Measurements from ENCODE around the gene TSFM. TPM values are rescaled to one million over a fixed set of nuclear protein-coding genes. Genes with fewer than 3 reads are reported as not detected.

Gene TSFM
- total RNA-seq, 1 experiment from 2014 or later, result 58.5 TPM

DNA sequence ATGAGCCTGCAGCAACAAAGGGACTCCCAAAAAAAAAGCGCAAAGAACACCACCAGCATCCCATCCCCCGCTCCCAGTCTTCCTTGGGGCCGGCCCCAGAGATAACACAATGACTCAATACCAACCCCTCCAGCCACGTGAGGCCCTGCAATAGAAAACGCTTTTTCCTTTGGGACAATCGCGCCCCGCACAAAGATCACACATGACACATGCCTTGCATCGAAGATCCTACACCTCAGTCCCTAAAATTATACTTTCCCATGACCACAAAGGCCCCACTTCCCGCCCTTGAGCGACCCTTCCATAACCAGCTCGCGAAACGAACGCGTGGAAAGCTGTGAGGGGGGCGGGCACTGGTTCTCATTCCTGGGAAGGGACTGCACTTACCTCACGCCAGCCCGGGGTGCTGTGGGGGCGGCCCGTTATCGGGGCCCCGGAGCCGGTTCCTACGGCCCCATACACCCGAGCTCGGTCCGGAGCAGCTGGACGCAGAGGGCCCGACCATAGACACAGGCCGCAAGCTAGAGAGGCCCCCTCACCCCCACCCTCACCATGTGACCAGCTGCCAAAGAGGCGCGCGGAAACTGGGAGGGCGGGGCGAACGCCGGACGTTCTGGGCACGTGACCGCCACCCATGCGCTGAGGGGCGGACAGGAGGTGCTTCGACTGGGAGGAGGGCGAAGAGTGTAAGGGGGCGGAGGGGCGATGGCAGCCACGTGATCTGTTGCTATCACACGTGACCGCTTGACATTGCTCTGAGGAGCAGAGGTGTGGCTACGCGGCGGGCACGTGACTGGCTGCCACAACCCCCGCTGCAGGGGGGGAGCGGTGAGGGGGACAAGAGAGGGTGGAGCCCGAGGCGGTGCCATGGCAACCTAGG lies 30.6 kb upstream of the TSFM start, which contains the start of gene CDK4:
Gene CDK4 (minus strand): TSS at position 523 of the 880 bp plus-strand sequence. CDS start 593 bp downstream, outside the sequence.
- CTCF ChIA-PET, result interaction anchor here (0.6 kb wide), 1 partner anchor 55 kb away, joined by 3 read pairs; no protein-coding TSS in a partner anchor

DNA sequence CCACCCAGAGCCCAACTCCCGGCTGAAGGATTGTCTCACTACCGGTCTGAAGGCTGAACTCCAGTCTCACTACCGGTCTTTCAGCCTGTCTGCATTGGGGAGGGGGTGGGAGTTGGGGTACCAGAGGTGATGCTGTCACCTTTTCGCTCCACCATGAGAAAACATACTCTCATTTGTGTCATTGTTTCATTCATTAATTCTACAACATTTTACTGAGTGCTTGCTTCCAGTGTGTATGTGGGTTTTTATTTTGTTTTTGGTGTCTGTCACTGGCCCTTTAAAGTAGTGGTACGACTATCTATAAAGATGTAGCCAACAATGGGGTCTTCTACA lies 30.0 kb upstream of the TSFM start:
- no TSS peak for BruUV-seq (replicated peaks)
- Histone ChIP-seq H3K4me1 (ENCODE audit: insufficient read depth, low read length, poor library complexity, severe bottlenecking) (peaks cover 33% of the 10 kb centered on the region), H3K4me3 (ENCODE audit: low read depth, low read length, poor library complexity, severe bottlenecking) (peak overlapping the region; percentile 87), H3K27ac (ENCODE audit: low read depth, low read length, poor library complexity, severe bottlenecking) (peak overlapping the region; percentile 12), H3K27me3 (replicated peaks; ENCODE audit: insufficient read depth, low read depth, low read length, poor library complexity) (no peaks in the 10 kb centered on the region), H3K9me3 (ENCODE audit: low read depth, low read length, poor library complexity, severe bottlenecking) (no peaks in the 10 kb centered on the region), H3K36me3 (ENCODE audit: insufficient read depth, low read length, poor library complexity, severe bottlenecking) (peaks cover 29% of the 10 kb centered on the region)
- CTCF ChIA-PET, result no interaction called here
- POLR2A ChIA-PET (ENCODE audit: low non-redundant PET), result no interaction called here
- no peak for DNase-seq (ENCODE audit: low spot score)
- TF ChIP-seq EZH2 (IDR thresholded peaks at IDR 0.05; ENCODE audit: borderline replicate concordance, low read depth, low read length, poor library complexity, severe bottlenecking), result no peak
- TF ChIP-seq, protein P1, sequence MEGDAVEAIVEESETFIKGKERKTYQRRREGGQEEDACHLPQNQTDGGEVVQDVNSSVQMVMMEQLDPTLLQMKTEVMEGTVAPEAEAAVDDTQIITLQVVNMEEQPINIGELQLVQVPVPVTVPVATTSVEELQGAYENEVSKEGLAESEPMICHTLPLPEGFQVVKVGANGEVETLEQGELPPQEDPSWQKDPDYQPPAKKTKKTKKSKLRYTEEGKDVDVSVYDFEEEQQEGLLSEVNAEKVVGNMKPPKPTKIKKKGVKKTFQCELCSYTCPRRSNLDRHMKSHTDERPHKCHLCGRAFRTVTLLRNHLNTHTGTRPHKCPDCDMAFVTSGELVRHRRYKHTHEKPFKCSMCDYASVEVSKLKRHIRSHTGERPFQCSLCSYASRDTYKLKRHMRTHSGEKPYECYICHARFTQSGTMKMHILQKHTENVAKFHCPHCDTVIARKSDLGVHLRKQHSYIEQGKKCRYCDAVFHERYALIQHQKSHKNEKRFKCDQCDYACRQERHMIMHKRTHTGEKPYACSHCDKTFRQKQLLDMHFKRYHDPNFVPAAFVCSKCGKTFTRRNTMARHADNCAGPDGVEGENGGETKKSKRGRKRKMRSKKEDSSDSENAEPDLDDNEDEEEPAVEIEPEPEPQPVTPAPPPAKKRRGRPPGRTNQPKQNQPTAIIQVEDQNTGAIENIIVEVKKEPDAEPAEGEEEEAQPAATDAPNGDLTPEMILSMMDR (conservative IDR thresholded peaks at IDR 0.05; ENCODE audit: low read depth, low read length), result no peak
- intact Hi-C loops (cut with micrococcal nuclease; ENCODE audit: unreplicated experiment), result no loop called here

More for the DNA sequence above, 30.6 kb upstream of the TSFM start, which contains the start of gene CDK4:
- POLR2A ChIA-PET (ENCODE audit: low non-redundant PET), result no interaction called here
- TSS peak; percentile 75 for BruUV-seq (replicated peaks)
- no peaks in the 10 kb centered on the region for H3K27me3 ChIP-seq (replicated peaks; ENCODE audit: insufficient read depth, low read depth, low read length, poor library complexity)
- peaks cover 33% of the 10 kb centered on the region for H3K4me1 ChIP-seq (ENCODE audit: insufficient read depth, low read length, poor library complexity, severe bottlenecking)
- H3K27ac ChIP-seq (ENCODE audit: low read depth, low read length, poor library complexity, severe bottlenecking), result peak within 1 kb of the TSS; percentile 93
- intact Hi-C loops (cut with micrococcal nuclease; ENCODE audit: unreplicated experiment), result no loop called here
- no peaks in the 10 kb centered on the region for H3K9me3 ChIP-seq (ENCODE audit: low read depth, low read length, poor library complexity, severe bottlenecking)
- H3K36me3 ChIP-seq (ENCODE audit: insufficient read depth, low read length, poor library complexity, severe bottlenecking), result peaks cover 35% of the 10 kb centered on the region
- H3K4me3 ChIP-seq (ENCODE audit: low read depth, low read length, poor library complexity, severe bottlenecking), result peak within 1 kb of the TSS; percentile 87
- DNase-seq (ENCODE audit: low spot score), result peak; percentile 100
- TF ChIP-seq EZH2 (IDR thresholded peaks at IDR 0.05; ENCODE audit: borderline replicate concordance, low read depth, low read length, poor library complexity, severe bottlenecking), result no peak
- TF ChIP-seq, protein P1 (conservative IDR thresholded peaks at IDR 0.05; ENCODE audit: low read depth, low read length), result no peak

DNA sequence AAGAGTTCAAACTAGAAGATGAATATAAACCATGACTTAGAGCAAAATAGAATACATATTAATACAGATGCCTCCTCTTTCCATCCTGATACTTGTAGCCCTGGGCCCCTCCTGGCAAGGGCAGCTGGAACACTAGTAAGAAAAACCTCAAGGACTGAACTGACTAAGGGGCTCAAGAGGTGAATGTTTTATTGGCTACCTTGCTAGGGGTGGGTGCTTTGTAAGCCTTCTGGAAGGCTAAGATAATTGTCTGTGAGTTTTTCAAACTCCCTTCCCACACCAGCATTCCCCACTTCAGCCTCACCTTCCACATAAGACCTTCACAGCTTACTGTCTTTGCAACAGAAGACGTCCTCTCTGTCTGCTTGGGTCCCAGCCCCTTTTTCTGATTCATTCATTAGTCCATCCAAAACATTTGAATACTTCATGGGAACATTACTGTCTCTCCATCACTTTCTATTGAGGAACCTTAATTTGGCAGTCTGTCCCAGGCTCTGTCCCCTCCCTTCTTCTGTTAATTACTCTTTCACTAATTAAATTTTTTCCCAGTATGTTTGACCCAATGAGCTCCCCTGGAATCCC lies 28.7 kb upstream of the TSFM start:
- CTCF ChIA-PET, result no interaction called here
- Histone ChIP-seq H3K9me3 (ENCODE audit: low read depth, low read length, poor library complexity, severe bottlenecking) (no peaks in the 10 kb centered on the region), H3K36me3 (ENCODE audit: insufficient read depth, low read length, poor library complexity, severe bottlenecking) (peaks cover 25% of the 10 kb centered on the region), H3K27me3 (replicated peaks; ENCODE audit: insufficient read depth, low read depth, low read length, poor library complexity) (no peaks in the 10 kb centered on the region), H3K27ac (ENCODE audit: low read depth, low read length, poor library complexity, severe bottlenecking) (no peak overlapping the region), H3K4me1 (ENCODE audit: insufficient read depth, low read length, poor library complexity, severe bottlenecking) (peaks cover 33% of the 10 kb centered on the region), H3K4me3 (ENCODE audit: low read depth, low read length, poor library complexity, severe bottlenecking) (peak overlapping the region; percentile 60)
- POLR2A ChIA-PET (ENCODE audit: low non-redundant PET), result no interaction called here
- TF ChIP-seq, protein P1 (conservative IDR thresholded peaks at IDR 0.05; ENCODE audit: low read depth, low read length), result no peak
- TF ChIP-seq EZH2 (IDR thresholded peaks at IDR 0.05; ENCODE audit: borderline replicate concordance, low read depth, low read length, poor library complexity, severe bottlenecking), result no peak
- intact Hi-C loops (cut with micrococcal nuclease; ENCODE audit: unreplicated experiment), result no loop called here
- no peak for DNase-seq (ENCODE audit: low spot score)
- BruUV-seq (replicated peaks), result no TSS peak

Measured in A673 (cell line).